K562 (cell line): ENCODE data around the gene TMEM38B.
A peak's percentile ranks its signal among the peaks of the same experiment; 100 is the strongest.

Experiments used
- MTF1 ChIP-seq: fragments of 250-450 bp; sonication (Bioruptor Pico); IDR thresholded peaks from 2 replicates; pipeline ENCODE4 v1.9.0; 2021; ENCODE audit warnings: moderate library complexity, mild to moderate bottlenecking, inconsistent platforms, borderline replicate concordance
- POLR2A ChIP-seq: fragments of 450-650 bp; conservative IDR thresholded peaks from 2 replicates; pipeline ENCODE4 v1.6.1; 2016
- ZSCAN32 ChIP-seq: fragments of 450-650 bp; formaldehyde crosslinking; IDR thresholded peaks from 2 replicates; pipeline ENCODE4 v1.4.0; 2020; ENCODE audit warnings: mild to moderate bottlenecking, moderate library complexity
- TF ChIP-seq, protein P1 (sequence below), 3 experiments: IDR thresholded peaks in 2 of 3; conservative IDR thresholded peaks in 1 of 3; 2 replicates each; pipeline ENCODE4 v1.5.1; 2011 to 2012; ENCODE audit warnings: low read length in 3 of 3, mild to moderate bottlenecking in 3 of 3, control low read depth in 2 of 3, improper control_type of control experiment in 1 of 3, inconsistent platforms in 1 of 3, low read depth in 1 of 3, mixed read lengths in 1 of 3, moderate library complexity in 1 of 3; ENCODE audit not compliant: insufficient read depth in 2 of 3

DNA sequence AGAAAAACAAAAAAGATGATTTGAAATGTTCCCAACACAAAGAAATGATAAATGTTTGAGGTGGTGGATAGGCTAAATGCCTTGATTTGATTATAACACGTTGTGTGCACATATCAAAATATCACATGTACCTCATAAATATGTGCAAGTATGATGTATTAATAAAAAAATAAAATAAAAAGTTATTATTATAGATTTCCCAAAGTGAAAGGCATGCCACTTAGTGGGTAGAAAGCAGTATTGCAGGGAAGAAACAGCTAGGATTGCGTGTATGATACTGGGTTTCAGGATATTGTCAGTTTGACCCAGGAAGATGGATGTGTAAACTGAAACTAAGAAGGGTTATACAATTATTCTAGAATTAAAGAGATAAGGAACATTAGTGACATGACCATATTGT lies 3.6 kb upstream of the TMEM38B start:
- TF ChIP-seq POLR2A (no peak), MTF1 (CRISPR knock-in tag) (no peak), ZSCAN32 (no peak)
- TF ChIP-seq, protein P1, sequence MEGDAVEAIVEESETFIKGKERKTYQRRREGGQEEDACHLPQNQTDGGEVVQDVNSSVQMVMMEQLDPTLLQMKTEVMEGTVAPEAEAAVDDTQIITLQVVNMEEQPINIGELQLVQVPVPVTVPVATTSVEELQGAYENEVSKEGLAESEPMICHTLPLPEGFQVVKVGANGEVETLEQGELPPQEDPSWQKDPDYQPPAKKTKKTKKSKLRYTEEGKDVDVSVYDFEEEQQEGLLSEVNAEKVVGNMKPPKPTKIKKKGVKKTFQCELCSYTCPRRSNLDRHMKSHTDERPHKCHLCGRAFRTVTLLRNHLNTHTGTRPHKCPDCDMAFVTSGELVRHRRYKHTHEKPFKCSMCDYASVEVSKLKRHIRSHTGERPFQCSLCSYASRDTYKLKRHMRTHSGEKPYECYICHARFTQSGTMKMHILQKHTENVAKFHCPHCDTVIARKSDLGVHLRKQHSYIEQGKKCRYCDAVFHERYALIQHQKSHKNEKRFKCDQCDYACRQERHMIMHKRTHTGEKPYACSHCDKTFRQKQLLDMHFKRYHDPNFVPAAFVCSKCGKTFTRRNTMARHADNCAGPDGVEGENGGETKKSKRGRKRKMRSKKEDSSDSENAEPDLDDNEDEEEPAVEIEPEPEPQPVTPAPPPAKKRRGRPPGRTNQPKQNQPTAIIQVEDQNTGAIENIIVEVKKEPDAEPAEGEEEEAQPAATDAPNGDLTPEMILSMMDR (IDR thresholded peaks at IDR 0.05 in 2 of 3, conservative IDR thresholded peaks at IDR 0.05 in 1 of 3; ENCODE audit: insufficient read depth in 2 of 3, low read depth in 1 of 3, low read length in 3 of 3) = peak; percentile 39 to 60 (median 47); a peak in 3 of 6 replicates
